Peyer's patch (tissue), 4 donors: ENCODE results near the gene ZIC4. TPM values are rescaled to one million over a fixed set of nuclear protein-coding genes. Genes with fewer than 3 reads are reported as not detected.

Experiments
- DNase-seq, 3 donors: peaks; one replicate each; pipeline ENCODE4 v3.0.0-alpha.2; 2017 to 2019
- H3K27ac ChIP-seq, 4 donors: fragments of 200-600 bp; sonication (generic); one replicate each; pipeline ENCODE4 v1.5.1; 2016 to 2019
- H3K27me3 ChIP-seq, 2 donors: fragments of 200-600 bp; sonication (generic); one replicate each; pipeline ENCODE4 v1.5.1; 2019
- H3K36me3 ChIP-seq, 3 donors: fragments of 200-600 bp; sonication (generic); one replicate each; pipeline ENCODE4 v1.5.1; 2016 to 2019
- H3K4me1 ChIP-seq, 4 donors: fragments of 200-600 bp; sonication (generic); one replicate each; pipeline ENCODE4 v1.5.1; 2016 to 2019
- H3K4me3 ChIP-seq, 4 donors: fragments of 200-600 bp; sonication (generic); 1 replicate in 3 of 4; 2 replicates in 1 of 4; pipeline ENCODE4 v1.5.1; 2016 to 2019; ENCODE audit warnings: mild to moderate bottlenecking in 1 of 4
- H3K9me3 ChIP-seq, 4 donors: fragments of 200-600 bp; sonication (generic); one replicate each; pipeline ENCODE4 v1.5.1; 2016 to 2019; ENCODE audit warnings: mild to moderate bottlenecking in 1 of 4
- POLR2A ChIP-seq, 2 donors: fragments of 450-650 bp; IDR thresholded peaks; one replicate each; pipeline ENCODE4 v1.5.1; 2017; ENCODE audit warnings: antibody characterized with exemption in 2 of 2, mild to moderate bottlenecking in 2 of 2, moderate library complexity in 2 of 2
- total RNA-seq, 4 donors: library from RNA; depleted of rRNA; stranded (reverse); fragments of >200 nt; gene quantifications; one replicate each; pipeline ENCODE4 v1.1.0, GENCODE V29; 2016
- TF ChIP-seq, protein P1 (sequence below), 6 experiments: fragments of 450-650 bp in 4 of 6; fragments of 200-600 bp in 2 of 6; sonication (generic) in 1 of 6; IDR thresholded peaks; one replicate each; pipeline ENCODE4 v1.5.1; 2017 to 2019; ENCODE audit warnings: antibody characterized with exemption in 6 of 6, mild to moderate bottlenecking in 3 of 6, moderate library complexity in 1 of 6

ZIC4 gene
- total RNA-seq, 4 donors from 2014 or later = not detected

DNA sequence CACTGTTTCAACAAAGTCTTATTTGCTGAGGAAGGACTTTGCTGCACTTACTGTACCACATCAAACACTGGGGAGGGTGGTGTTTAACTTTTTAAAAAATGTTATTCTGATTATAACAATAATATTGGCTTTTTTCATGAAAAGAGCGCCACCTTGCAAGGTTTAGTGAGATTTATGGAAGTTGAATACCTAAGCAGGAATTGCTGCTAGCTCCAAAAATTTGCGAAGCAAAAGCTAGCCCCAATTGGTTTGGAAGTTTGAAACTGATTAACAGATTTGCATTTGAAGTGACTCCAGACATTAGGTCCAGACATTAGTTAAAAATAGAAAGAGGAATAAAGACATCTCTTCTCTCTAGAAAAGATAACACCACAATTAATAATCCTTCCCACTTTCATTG is 9.5 kb upstream of the ZIC4 start:
- Histone ChIP-seq H3K27me3 (peaks cover 0 to 50% of the 10 kb centered on the region in 2 donors), H3K9me3 (no peaks in the 10 kb centered on the region), H3K36me3 (no peaks in the 10 kb centered on the region), H3K4me1 (peaks cover 0 to 18% (median under 1%) of the 10 kb centered on the region in 4 donors), H3K27ac (no peak overlapping the region), H3K4me3 (no peak overlapping the region)
- no peak for DNase-seq
- TF ChIP-seq, protein P1, sequence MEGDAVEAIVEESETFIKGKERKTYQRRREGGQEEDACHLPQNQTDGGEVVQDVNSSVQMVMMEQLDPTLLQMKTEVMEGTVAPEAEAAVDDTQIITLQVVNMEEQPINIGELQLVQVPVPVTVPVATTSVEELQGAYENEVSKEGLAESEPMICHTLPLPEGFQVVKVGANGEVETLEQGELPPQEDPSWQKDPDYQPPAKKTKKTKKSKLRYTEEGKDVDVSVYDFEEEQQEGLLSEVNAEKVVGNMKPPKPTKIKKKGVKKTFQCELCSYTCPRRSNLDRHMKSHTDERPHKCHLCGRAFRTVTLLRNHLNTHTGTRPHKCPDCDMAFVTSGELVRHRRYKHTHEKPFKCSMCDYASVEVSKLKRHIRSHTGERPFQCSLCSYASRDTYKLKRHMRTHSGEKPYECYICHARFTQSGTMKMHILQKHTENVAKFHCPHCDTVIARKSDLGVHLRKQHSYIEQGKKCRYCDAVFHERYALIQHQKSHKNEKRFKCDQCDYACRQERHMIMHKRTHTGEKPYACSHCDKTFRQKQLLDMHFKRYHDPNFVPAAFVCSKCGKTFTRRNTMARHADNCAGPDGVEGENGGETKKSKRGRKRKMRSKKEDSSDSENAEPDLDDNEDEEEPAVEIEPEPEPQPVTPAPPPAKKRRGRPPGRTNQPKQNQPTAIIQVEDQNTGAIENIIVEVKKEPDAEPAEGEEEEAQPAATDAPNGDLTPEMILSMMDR (IDR thresholded peaks at IDR 0.05) = no peak
- no peak for TF ChIP-seq POLR2A (IDR thresholded peaks at IDR 0.05)

DNA sequence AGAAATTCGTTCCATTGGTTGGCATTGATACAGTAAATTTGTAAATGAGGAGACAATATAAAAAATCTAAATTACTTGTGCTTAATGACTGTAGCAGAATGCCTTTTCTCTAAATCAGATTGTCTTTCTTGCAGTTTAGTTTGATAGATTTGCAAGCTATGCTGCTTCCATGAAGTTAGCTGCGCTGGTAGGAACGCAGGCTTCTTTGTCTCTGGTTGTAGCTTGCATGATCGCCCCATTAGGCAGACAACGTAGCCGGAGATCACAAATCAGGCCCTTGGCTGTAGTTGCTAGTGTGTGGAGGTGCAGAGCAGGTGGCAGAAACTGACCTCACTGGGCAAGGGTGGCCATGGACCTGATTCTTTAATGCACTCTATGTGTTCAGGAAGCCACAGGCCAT is 8.9 kb upstream of the ZIC4 start:
- Histone ChIP-seq H3K27ac (no peak overlapping the region), H3K9me3 (no peaks in the 10 kb centered on the region), H3K27me3 (peaks cover 2 to 50% of the 10 kb centered on the region in 2 donors), H3K36me3 (no peaks in the 10 kb centered on the region), H3K4me1 (peaks cover 0 to 24% (median 3%) of the 10 kb centered on the region in 4 donors), H3K4me3 (no peak overlapping the region)
- TF ChIP-seq, protein P1 (IDR thresholded peaks at IDR 0.05) = no peak
- no peak for TF ChIP-seq POLR2A (IDR thresholded peaks at IDR 0.05)
- no peak for DNase-seq

DNA sequence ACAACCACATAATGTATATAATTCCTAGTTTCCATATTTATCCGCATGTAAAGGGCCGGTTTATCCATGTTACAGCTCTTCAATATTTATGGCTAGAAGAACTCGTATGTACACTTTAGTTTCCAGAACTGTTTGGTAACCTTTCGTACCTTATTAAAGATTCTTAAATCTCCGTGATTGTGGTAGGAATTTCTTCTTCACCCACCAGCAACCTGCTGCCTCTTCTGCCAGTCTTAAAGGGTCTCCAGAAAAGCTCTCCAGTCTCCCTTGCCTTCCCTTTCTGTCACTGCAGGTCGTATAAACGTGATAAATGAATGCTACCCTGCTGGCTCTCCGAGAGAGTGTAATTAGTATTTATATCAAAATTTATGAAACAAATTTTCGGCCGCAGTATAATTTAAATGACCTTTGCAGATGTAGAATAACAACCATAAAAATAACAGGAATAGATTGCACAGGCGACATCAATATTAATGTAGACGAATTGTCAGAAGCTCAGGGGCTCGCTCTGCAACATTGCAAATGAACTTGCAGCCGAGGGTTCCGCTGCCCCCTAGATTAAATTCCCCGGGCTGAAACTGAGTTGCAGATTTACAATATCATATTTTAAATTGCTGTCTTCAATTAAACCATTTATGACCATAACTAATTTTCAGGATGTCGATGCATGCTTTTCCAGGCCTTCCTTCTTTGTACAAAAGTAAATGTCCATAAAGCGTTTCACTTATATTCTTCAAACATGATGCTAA is 8.2 kb upstream of the ZIC4 start:
- Histone ChIP-seq H3K9me3 (no peaks in the 10 kb centered on the region), H3K27me3 (peaks cover 3 to 50% of the 10 kb centered on the region in 2 donors), H3K27ac (no peak overlapping the region), H3K4me3 (no peak overlapping the region), H3K4me1 (peaks cover 0 to 30% (median 3%) of the 10 kb centered on the region in 4 donors), H3K36me3 (no peaks in the 10 kb centered on the region)
- TF ChIP-seq, protein P1 (IDR thresholded peaks at IDR 0.05) = no peak
- no peak for TF ChIP-seq POLR2A (IDR thresholded peaks at IDR 0.05)
- DNase-seq = no peak

DNA sequence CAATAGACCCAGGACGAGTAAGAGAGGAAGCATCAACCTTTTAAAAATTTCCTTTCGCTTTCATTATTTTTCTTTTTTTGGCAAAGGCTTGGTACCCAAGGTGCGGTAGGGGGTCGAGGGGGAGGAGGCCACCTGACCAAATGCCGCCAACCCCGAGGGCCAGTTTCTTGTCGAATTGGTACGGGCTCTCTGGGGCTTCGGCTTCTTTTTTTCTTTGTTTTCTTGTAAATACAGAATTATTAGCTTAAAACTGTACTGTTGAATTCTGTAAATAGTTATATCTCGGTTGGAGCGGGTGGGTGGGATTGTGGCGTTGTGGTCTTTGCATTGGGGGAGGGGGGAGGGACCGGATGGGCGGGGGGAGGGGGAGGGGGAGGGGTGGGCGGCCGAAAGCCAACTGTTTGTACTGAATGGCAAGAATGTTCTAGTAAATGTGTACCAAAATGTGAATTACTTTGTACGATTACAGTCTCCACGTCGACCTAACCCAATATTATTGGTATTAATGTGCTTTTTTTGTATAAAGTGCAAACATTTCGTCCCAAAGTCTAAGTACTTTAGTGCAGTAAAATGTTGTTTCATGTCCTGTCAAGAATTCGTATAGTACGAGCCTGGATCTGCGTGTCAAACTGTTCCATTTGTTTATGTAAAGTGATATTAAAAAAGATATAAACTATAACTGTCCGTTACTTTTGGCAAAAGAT is 7.5 kb upstream of the ZIC4 start:
- H3K4me1 ChIP-seq = peaks cover 0 to 25% (median 3%) of the 10 kb centered on the region in 4 donors
- H3K36me3 ChIP-seq = no peaks in the 10 kb centered on the region
- H3K4me3 ChIP-seq = peak overlapping the region in 1 of 4 donors; percentile 25
- DNase-seq = no peak
- no peaks in the 10 kb centered on the region for H3K9me3 ChIP-seq
- TF ChIP-seq POLR2A (IDR thresholded peaks at IDR 0.05) = no peak
- H3K27ac ChIP-seq = no peak overlapping the region
- peaks cover 3 to 49% of the 10 kb centered on the region in 2 donors for H3K27me3 ChIP-seq

DNA sequence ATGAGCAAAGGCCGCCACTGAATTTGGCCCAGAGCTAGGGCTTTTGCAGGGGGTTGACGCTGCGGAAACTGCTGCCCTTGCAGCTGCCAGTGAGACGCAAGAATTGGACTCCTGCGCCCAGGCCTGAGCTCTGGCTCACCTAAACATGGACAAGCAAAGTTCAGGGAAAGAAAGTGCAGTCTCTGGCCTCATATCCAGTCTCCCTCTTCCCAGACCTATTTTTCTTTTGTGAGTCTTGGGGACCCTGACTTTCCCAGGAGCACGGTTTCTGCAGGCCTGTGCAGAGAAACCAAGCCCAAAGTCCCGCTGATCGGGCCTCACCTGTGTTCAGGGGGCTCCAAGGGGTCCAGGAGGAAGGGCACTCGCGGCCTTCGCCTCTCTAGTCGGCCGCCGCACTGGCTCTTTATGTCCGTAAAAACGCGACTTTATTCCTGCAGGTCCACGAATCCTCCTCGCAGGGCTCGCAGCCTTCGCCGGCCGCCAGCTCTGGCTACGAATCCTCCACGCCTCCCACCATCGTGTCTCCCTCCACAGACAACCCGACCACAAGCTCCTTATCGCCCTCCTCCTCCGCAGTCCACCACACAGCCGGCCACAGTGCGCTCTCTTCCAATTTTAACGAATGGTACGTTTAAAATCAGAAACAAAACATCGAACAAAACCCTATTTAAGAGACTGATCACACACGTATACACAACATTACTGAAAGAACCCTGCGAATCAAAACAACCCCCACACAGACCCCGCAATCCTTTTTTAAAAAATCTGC is 6.8 kb upstream of the ZIC4 start:
- Histone ChIP-seq H3K27me3 (peaks cover 3 to 55% of the 10 kb centered on the region in 2 donors), H3K4me1 (peaks cover 0 to 24% (median 3%) of the 10 kb centered on the region in 4 donors), H3K4me3 (peak overlapping the region in 1 of 4 donors; percentile 25), H3K27ac (no peak overlapping the region), H3K36me3 (no peaks in the 10 kb centered on the region), H3K9me3 (no peaks in the 10 kb centered on the region)
- TF ChIP-seq, protein P1 (IDR thresholded peaks at IDR 0.05) = no peak
- TF ChIP-seq POLR2A (IDR thresholded peaks at IDR 0.05) = no peak
- no peak for DNase-seq
